Activated B cell treated with CpG ODN at 0.5 μM for 24 hours (primary cell): ENCODE data around the gene DLGAP5. TPM values are rescaled to one million over a fixed set of nuclear protein-coding genes. Genes with fewer than 3 reads are reported as not detected.

ENCODE experiments used
- ATAC-seq: fragments of 200-7000 bp; cut with Tn5 transposase; one replicate; pipeline ENCODE4 v1.10.0; 2021; ENCODE audit warnings: low read depth, mild to moderate bottlenecking, moderate library complexity
- CTCF ChIA-PET: fragments of 350-600 bp; sonication (Branson Sonifier 250); formaldehyde crosslinking; loops from one replicate; lab custom pipeline; 2021; ENCODE audit warnings: antibody characterized with exemption; lab: Charles Lee
- POLR2A ChIA-PET: fragments of 350-600 bp; sonication (Branson Sonifier 250); formaldehyde crosslinking; loops from one replicate; lab custom pipeline; 2021; ENCODE audit warnings: antibody characterized with exemption; lab: Charles Lee
- DNase-seq: peaks from one replicate; pipeline ENCODE4 v3.0.0; 2022
- H3K27ac Mint-ChIP-seq: one replicate; pipeline ENCODE4 v1.8.0; 2020; ENCODE audit warnings: mixed read lengths
- H3K27me3 Mint-ChIP-seq: one replicate; pipeline ENCODE4 v1.8.0; 2021; ENCODE audit warnings: mixed read lengths
- H3K36me3 Mint-ChIP-seq: one replicate; pipeline ENCODE4 v1.8.0; 2021; ENCODE audit warnings: low read depth, mixed read lengths
- H3K4me1 Mint-ChIP-seq: one replicate; pipeline ENCODE4 v1.8.0; 2021; ENCODE audit warnings: mixed read lengths
- H3K4me3 Mint-ChIP-seq: one replicate; pipeline ENCODE4 v1.8.0; 2020; ENCODE audit warnings: mild to moderate bottlenecking, mixed read lengths
- H3K9me3 Mint-ChIP-seq: one replicate; pipeline ENCODE4 v1.8.0; 2020; ENCODE audit warnings: mixed read lengths
- CTCF ChIP-seq: fragments of 200-600 bp; IDR thresholded peaks from one replicate; pipeline ENCODE4 v1.8.0; 2022; ENCODE audit warnings: antibody characterized with exemption, mild to moderate bottlenecking
- intact Hi-C: fragments of 100-400 bp; cut with micrococcal nuclease; formaldehyde crosslinking; loops from one replicate; pipeline ENCODE4 v1.15.1; 2024
- total RNA-seq: library from RNA; stranded (reverse); gene quantifications from 2 replicates; pipeline ENCODE4 v1.2.3, GENCODE V29; 2022

Gene DLGAP5
- total RNA-seq, 1 donor from 2014 or later: 0.73 TPM

- H3K27ac Mint-ChIP-seq: no peak overlapping the region
- no peak for ATAC-seq
- TF ChIP-seq CTCF: no peak
- ChIA-PET CTCF (no interaction called here), POLR2A (interaction anchor here (0.6 to 1.0 kb wide), 2 partner anchors 20 to 59 kb away, joined by 3 to 4 read pairs; partner anchors contain the start of gene LGALS3)
- H3K4me3 Mint-ChIP-seq: no peak overlapping the region
- intact Hi-C loops: no loop called here
- no peaks in the 10 kb centered on the region for H3K27me3 Mint-ChIP-seq
- no peaks in the 10 kb centered on the region for H3K9me3 Mint-ChIP-seq
- peaks cover 9% of the 10 kb centered on the region for H3K4me1 Mint-ChIP-seq
- no peak for DNase-seq
- no peaks in the 10 kb centered on the region for H3K36me3 Mint-ChIP-seq
Observed at GRCh38 chr14:55109836-55110235, 81.5 kb downstream of the DLGAP5 start.

- Mint-ChIP-seq H3K27ac (peak overlapping the region; percentile 27), H3K9me3 (peaks cover 4% of the 10 kb centered on the region), H3K4me1 (peaks cover 25% of the 10 kb centered on the region), H3K27me3 (no peaks in the 10 kb centered on the region), H3K4me3 (no peak overlapping the region), H3K36me3 (no peaks in the 10 kb centered on the region)
- intact Hi-C loops: no loop called here
- DNase-seq (no peak), ATAC-seq (peak; percentile 82)
- POLR2A ChIA-PET: interaction anchor here (0.8 to 1.6 kb wide), 2 partner anchors 22 to 53 kb away, joined by 3 to 7 read pairs; partner anchors contain the start of gene LGALS3
- TF ChIP-seq CTCF: no peak
- CTCF ChIA-PET: interaction anchor here (1.3 kb wide), 1 partner anchor 15 kb away, joined by 4 read pairs; no protein-coding TSS in a partner anchor
Observed at GRCh38 chr14:55107766-55108554, 83.4 kb downstream of the DLGAP5 start.

- H3K4me3 Mint-ChIP-seq: no peak overlapping the region
Observed at GRCh38 chr14:55105991-55106390, 85.4 kb downstream of the DLGAP5 start.

GRCh38 chr14:55103971-55104954 lies 87.1 kb downstream of the DLGAP5 start:
- DNase-seq (no peak), ATAC-seq (no peak)
- H3K36me3 Mint-ChIP-seq: no peaks in the 10 kb centered on the region
- H3K9me3 Mint-ChIP-seq: peaks cover 4% of the 10 kb centered on the region
- ChIA-PET CTCF (interaction anchor here (0.7 kb wide), 1 partner anchor 14 kb away, joined by 3 read pairs; no protein-coding TSS in a partner anchor), POLR2A (interaction anchor here (1.7 to 5.2 kb wide), 2 partner anchors 24 to 56 kb away, joined by 4 to 78 read pairs; partner anchors contain the start of gene LGALS3)
- H3K4me1 Mint-ChIP-seq: peaks cover 46% of the 10 kb centered on the region
- no peaks in the 10 kb centered on the region for H3K27me3 Mint-ChIP-seq
- TF ChIP-seq CTCF: no peak
- H3K4me3 Mint-ChIP-seq: no peak overlapping the region
- peak overlapping the region; percentile 37 for H3K27ac Mint-ChIP-seq
- intact Hi-C loops: no loop called here

More at GRCh38 chr14:55105991-55106390, 85.4 kb downstream of the DLGAP5 start:
- H3K27ac Mint-ChIP-seq: no peak overlapping the region
- ATAC-seq (no peak), DNase-seq (no peak)
- POLR2A ChIA-PET: no interaction called here
- intact Hi-C loops: no loop called here
- H3K36me3 Mint-ChIP-seq: no peaks in the 10 kb centered on the region
- CTCF ChIA-PET: no interaction called here
- H3K9me3 Mint-ChIP-seq: peaks cover 4% of the 10 kb centered on the region
- TF ChIP-seq CTCF: no peak
- no peaks in the 10 kb centered on the region for H3K27me3 Mint-ChIP-seq
- peaks cover 38% of the 10 kb centered on the region for H3K4me1 Mint-ChIP-seq
